GM18517 (cell line): Measurements from ENCODE around the gene STIM1.

Source experiments
- ATAC-seq: cut with Tn5 transposase; IDR thresholded peaks from one replicate; pipeline ENCODE4 v1.9.1; 2021; ENCODE audit warnings: mild to moderate bottlenecking, moderate library complexity; ENCODE audit not compliant: unreplicated experiment

Gene STIM1

DNA sequence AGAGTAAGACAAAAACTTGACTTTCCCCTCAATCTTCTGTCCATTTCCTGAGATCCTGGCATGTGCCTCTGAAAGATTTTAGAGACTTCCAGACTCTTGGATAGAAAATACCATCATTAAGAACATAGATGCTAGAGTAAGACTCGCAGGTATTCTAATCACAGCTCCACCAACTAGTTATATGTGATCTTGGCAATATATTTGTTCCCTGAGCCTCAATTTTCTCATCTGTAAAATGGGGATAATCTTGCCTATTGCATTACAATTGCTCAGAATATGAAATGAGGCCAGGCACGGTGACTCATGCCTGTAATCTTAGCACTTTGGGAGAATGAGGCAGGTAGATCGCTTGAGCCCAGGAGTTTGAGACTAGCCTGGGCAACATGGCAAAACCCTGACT, 25.4 kb upstream of the STIM1 start:
- ATAC-seq: no peak

DNA sequence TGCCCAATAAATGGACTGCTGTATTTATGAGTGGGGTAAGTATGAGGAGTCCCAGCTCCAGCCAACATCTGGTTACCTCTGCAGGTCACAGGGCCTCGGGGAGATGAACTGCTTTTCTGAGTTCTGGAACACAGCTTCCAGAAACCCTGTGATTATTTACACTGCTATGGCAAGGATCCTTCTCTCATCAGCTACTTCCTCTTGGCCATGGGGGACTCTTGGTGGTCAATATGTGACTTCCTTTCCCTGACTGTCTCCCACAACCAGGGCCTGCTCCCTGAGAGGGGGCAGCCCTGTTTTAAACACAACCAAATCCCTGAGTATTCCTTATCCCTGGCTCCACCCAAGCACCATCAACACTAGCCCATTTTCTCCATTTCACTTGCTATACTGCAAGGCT, 24.7 kb upstream of the STIM1 start:
- no peak for ATAC-seq

DNA sequence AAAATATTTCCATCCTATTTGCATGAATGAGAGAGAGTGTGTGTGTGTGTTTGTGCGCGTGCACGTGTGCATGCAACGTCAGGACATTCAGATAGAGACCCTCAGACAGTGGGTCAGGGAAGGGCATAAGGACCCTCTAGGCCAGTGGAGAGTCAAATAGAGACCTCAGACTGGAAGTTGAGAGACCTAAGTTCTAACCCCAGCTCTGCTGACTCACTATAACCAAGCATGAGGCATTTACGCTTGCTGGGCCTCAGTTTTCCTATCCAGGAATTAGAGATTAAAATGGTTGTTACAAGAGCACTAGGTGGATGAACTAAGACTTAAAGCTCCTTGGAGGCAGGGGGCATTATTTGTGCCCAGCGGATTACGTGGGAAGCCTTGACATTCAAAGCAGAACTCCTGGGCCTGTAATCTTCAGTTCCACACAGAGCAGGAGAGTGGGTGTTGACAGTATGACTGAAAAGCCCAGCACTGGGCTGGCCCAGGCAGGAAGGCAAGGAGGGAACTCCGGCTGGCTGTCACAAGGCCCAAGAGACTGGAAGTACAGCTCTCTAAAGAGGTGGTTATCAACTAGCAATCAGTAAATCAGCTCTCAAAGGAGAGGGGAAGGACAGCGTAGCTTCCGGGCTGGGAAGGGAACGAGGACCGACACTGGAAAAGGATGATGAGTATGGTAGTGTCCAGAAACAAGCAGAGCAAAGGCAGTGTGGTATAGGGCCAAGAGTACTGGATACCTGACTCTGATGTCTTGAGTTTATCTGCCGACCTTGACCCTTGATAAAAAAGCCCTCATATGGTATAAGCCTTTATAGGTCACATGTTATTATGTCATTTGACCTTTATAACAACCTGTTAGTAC, 23.9 kb upstream of the STIM1 start:
- no peak for ATAC-seq

DNA sequence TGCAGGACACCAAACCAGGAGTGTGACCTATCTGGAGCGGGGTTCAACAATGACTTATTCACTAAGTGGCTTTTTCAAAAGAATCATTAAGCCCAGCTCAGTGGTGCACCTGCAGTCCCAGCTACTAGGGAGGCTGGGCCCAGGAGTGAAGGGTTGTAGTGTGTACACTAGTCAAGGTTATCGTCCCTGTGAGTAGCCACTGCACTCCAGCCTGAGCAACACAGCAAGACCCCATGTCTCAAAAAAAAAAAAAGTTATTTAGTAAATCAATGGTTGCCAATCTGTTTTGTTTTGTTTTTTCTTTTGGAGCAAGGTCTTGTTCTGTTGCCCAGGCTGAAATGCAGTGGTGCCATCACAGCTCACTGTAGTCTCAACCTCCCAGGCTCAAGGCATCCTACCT, 22.6 kb upstream of the STIM1 start:
- no peak for ATAC-seq

DNA sequence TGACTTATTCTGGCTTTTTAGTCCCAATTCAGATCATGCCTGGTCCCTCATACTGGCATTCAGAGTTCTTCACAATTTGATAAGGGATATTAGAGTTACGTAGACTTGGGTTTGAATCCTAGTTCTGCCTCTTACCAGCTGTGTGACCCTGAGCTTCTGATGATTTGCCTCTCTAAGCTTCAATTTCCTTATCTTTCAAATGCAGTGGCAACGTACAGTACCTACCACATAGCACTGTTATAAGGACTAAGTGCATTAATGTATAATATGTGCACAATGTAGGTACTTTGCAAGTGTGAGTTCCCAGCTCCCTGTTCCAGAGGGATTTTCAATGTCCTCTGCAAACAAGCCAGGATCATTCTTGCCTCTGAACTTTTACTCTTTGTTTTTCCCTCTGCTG, 22.0 kb upstream of the STIM1 start:
- ATAC-seq: no peak

DNA sequence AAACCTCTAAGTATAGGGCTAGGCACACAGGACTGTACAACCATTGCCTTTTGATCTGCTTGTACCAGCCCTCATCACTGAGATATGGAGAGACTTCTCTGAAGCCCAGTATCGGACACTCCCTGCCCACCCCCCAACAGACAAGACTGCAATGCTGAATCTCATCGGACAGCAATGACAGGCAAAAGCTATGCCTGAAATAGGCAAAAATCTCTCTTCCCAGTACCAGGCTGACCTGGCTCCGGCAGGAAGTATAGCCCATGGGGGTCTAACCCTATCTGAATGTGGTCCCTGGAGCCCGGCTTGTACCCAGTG, 21.2 kb upstream of the STIM1 start:
- no peak for ATAC-seq

DNA sequence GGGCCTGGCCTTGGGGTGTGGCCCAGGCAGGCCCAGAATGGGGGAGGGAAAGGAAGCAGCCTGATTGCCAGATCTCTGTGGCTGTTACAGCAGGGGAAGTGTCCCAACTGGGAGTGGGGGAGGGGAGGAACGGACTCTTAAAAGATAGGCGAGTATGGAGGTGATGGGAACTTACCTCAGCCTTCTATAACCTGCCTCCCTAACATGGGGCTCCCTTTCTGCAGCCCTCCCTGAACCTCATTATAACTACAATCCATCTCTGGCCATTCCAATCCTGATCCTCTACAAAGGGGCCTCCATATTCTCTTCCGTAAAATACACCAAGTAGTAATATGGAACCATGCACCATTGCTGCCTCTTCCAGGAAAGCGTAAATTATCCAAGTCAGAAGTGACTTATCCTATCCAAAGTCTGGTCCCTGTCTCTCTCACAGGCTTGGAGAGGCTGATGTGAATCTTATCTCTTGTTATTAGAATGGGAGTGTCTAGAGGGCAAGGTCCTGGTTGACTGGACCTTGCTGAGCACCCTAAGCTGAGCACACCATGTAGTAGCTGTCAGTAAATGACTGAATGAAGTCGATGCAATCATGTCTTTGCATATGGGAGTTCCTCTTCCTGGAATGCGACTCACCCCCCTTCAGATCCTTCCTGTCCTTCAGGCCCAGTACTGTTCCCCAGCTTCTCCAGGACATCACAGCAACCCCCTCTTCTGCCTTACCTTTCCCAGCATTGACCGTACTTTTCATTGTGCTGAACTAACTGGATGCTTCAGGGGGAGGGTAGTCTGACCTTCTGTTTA, 20.6 kb upstream of the STIM1 start:
- ATAC-seq: no peak

DNA sequence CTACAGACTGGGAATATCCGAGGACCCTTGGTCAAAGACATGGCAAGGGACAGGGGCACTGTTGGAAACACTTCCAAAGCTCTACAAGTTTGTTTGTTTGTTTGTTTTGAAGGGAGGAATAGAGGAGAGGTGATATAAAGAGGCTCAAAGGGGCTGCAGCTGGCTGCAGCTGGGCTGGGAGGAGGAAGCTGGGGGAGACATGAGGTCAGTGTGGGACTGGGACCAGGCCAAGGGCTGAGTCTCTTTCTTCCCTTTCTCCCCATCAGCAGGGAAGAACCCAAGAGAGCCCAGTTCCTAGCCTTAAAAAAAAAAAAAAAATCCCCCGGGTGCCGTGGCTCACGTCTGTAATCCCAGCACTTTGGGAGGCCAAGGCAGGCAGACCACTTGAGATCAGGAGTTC, 19.7 kb upstream of the STIM1 start:
- no peak for ATAC-seq

DNA sequence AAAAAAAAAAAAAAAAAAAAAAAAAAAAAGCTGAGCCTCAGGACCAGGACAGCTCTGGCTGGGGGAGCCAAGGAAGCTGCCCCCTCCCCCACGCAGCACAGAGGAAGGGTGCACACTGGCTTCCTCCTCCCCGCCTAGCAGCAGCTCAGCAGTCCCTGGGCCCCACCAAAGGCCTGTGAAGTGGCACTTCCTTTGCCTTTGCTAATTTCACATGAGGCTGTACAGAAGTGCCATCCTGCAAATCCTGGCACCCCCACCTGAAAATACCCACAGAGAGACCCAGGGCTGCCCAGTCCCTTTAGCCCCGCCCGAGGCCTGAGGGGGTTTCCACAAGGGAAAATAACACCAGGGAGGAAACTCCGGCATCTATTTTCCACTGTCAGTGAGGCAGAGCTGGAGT, 18.6 kb upstream of the STIM1 start:
- ATAC-seq: no peak

DNA sequence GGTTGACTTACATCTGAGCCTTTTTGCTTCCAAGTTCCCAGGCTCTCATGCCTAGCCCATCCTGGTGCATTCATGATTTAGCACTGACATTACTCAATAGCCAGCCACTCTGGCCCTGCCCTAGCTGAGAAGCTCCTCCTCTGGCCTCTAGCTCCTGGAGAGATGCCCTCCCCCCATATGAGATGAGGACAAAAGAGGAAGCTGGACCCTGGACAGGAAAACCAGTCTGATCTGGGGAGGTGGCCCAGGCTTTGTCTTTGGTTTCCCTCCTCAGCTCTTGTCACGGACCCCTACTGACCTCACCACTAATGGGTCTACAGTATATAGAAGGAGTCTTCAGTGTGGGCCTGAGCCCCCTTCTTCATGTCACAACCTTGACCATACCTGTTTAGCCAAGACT, 17.7 kb upstream of the STIM1 start:
- ATAC-seq: no peak

DNA sequence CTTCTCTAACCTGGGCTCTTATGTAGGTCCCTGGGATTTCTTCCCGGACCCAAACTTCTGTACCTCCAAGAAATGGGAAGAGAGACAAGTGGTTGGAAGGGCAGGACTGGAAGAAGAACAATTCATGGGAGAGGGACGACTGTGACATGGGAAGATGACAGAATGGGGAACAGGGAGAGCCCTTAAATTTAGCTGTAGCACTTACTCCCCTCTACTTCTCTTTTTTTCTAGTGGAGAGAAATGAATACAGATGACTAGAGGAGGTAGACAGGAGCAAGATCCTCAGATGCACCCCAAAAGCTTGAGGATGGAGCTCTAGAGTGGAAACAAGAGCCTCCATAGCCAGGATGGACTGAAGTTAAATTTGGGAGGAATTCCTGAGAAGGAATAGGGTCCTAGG, 17.0 kb upstream of the STIM1 start:
- no peak for ATAC-seq

DNA sequence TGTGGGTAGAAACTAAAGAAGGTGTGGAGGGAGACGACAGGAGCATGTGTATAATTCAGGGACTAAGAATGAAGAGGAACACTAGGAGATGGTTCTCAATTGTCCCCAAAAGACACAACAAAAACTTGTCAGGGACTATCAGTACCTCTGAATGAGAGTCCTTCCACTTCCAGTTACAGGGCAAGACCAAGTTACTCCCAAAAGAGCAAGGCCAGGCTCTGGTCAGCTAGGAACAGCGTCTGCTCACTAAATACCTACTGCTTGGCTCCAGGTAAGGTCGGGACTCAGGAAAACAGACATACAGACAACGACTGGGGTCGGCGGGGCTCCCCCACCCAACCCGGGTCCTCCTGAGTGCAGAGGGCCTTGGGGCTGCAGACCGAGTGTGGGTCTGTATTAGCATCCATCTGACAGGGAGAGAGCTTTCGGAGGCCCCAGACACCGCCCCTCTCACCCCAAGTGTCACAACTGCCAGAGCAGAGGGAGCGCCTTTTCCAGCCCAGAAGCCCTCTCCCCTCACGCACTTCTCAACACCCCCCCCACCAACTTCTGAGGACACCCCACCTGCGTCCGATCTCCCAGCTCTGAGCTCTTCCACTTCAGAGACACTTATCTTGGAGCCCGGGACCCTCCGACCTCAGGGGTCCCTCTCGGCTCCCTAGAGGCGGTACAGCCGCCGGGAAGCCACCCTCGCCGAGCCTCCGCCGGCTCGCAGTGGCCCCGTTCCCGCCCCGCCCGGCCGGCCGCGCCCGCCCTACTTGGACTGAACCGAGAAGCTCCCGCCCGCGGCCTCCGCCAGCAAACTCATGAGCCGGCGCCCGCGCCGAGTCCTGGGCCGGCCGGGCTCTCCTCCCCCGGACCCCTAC, 15.2 kb upstream of the STIM1 start:
- ATAC-seq: no peak

DNA sequence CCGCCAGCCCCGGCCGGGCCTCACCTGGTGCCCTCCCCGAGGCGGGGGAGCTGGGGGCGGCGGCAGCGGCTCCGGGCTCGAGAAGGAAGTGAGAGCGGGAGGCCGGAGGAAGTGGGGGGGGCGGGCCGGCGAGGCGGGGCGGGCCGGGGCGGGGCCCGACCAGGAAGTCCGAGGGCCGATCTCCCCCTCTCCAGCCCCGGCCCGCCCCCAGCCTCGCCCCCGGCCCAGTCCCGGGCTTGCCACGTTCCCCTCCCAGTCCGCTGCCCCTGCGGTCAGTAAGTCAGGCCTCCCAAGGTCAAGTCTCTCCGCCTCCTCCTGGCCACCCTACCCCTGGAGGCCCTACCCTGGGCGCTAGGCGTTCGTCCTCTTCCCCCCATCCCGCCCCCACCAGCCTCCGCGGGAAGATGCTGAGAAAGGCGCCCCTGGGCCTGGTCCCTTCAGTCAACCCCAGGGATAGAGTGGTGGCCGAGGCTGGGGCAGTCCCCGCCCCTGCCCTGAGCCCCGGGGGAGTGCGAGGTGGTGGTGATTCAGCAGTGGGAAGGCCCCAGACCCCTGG, 14.5 kb upstream of the STIM1 start, which contains the start of gene RHOG:
Gene RHOG (minus strand): TSS at position 90 of the 556 bp plus-strand sequence. CDS start 12,821 bp downstream, outside the sequence.
- ATAC-seq: peak; percentile 25

DNA sequence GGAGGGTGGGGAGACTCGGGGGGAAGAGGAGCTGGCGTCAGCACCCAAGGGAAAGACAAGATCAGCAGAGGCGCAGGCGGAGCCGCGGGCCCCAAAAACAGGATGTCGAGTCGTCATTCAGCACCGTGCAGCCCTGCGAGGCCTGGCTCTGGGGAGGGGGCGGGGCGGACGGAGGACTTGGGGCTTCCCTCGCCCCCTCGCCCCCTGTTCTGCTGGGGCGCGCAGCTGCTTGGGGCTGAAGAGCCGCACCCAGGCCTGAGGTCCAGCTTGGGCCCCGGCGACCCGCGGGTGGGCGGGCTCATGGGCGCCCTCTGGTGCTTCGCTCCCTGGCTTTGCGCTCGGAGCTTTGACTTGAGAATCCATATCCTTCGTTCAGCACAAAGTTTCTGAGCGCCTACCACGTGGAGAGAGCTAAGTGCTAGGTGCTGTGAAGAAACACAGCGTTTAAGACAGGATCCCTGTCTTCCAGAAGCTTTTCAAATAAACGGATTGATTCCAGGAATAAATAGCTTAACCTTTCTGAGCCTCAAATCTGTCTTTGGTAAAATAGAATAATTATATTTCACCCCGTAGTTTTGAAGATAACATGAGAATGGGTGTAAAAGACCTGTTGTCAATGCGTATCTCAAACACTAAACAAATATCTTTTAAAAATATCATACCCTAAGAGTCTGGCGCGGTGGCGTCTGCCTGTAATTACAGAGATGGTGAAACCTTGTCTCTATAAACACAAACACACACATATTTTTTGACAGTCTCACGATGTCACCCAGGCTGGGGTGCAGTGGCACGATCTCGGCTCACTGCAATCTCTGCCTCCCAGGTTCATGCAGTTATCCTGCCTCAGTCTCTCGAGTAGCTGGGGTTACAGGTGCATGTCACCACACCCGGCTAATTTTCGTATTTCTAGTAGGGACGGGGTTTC, 13.8 kb upstream of the STIM1 start:
- peak; percentile 60 for ATAC-seq

DNA sequence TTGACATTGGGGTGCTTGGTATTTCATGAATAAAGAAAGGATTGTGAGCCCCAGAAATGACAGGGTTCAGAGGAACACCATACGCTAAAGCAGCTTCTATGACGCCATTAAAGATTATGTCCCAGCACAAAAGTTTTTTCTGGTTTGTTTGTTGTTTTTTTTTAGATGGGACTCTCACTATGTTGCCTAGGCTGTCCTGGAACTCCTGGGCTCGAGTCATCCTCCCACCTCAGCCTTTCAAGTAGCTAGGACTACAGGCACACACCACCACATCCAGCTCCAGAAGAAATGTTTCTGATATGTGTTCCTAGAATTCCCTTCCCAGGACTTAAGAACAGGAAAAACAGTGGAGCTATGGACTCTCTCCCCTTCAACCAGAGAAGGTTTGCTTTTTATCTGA, 12.1 kb upstream of the STIM1 start:
- ATAC-seq: no peak

DNA sequence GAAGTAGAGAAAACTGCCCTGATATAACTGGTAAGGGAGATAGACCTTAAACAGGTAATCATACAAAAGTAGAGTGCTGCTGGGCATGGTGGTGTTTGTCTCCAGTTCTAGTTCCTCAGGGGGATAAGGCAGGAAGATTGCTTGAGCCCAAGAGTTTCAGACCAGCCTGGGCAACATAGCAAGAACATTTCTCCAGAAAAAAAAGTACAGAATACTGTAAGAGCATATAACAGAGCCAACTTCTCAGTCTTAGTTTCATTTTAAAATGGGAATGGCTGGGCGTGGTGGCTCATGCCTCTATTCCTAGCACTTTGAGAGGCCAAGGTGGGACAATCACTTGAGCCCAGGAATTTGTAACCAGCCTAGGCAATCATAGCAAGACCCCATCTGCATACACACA, 10.2 kb upstream of the STIM1 start:
- ATAC-seq: no peak

DNA sequence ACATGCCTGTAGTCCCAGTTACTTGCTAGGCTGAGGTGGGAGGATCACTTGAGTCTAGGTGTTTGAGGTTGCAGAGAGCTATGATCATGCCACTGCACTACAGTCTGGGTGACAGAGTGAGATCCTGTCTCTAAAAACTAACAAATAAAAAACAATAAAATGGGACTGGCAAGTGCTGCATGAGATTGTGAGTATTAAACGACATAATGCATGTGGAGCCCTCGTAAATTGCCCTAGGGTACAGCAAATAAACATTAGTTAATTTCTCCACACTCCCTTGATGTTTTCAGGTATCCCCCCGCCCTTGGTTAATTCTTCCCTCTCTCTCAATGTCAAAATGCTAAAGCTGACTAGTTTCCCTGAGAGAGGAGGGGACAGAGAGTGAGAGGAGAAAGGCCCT, 9.8 kb upstream of the STIM1 start:
- ATAC-seq: no peak

DNA sequence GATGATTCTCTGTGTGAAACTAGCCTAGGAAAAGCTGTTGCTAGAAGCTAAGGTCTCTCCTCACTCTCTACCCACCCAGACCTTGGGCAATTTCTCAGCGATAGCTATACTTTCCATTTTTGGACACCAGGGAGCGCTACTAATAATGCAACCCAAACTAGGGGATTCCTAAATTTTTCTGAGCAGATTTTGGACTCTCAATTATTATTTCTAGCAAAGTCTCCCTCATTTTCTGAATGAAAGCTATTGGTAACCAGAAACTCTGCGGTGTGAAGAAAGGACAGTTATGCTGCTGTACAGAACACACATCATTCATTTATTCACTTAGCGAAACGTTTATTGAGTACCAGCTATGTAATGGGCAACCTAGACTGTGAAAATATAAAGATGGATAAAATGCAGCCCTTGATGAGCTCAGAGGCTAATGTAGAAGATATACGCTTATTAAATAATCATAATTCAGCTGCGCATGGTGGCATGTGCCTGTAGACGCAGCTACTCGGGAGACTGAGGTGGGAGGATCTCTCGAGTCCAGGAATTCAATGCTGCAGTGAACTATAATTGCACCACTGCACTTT, 6.1 kb upstream of the STIM1 start:
- no peak for ATAC-seq

DNA sequence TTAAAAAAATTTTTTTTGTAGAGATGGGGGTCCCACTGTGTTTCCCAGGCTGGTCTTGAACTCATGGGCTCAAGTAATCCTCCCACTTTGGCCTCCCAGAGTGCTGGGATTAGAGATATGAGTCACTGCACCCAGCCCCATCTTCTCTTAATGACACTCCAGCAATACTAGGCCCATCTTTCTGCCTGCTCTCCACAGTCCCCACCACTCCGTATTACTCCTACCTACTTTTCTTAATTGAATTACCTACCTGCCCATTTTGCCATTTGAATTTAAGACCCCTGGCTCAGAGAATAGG, 2.0 kb upstream of the STIM1 start:
- ATAC-seq: no peak
